ENCODE data around the gene KRTAP10-6. TPM values are rescaled to one million over a fixed set of nuclear protein-coding genes. Genes with fewer than 3 reads are reported as not detected.

KRTAP10-6 gene
- total and polyA plus RNA-seq, 2 of the 8 experiments (the other 6 are each of a cell fraction or from before 2014, with no cell fraction given) = 0.12 TPM; not detected in 1

DNA sequence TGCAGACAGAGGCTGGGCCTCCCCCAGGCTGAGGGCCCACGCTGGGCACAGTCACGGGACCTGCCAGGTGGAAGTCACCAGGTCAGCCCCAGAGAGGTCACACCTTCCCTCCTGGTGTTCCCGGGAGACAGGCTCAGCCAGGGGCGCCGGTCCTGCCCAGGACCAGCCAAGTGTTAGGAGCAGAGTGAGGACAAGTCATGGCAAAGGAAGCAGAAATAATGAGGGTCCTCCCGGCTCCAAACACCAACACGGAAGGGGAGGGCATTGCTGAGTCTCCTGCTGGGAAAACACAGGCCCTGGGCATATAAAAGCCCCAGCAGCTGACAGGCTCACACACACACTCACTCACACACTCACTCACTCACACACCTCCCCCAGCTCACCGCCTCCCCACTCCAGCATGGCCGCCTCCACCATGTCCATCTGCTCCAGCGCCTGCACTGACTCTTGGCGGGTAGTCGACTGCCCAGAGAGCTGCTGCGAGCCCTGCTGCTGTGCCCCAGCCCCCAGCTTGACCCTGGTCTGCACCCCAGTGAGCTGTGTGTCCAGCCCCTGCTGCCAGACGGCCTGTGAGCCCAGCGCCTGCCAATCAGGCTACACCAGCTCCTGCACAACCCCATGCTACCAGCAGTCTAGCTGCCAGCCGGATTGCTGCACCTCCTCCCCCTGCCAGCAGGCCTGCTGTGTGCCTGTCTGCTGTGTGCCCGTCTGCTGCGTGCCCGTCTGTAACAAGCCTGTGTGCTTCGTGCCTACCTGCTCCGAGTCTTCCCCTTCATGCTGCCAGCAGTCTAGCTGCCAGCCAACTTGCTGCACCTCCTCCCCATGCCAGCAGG is 44.9 kb upstream of the KRTAP10-6 start, which contains the start of gene KRTAP10-10 (continued):
- TF ChIP-seq HDAC6 (IDR thresholded peaks at IDR 0.05; ENCODE audit: low read depth, low read length) (no peak), TCF12 (IDR thresholded peaks at IDR 0.05; ENCODE audit: low read depth, low read length) (no peak), SIRT6 (IDR thresholded peaks at IDR 0.05; ENCODE audit: low read length) (no peak), CHD1 (IDR thresholded peaks at IDR 0.05; ENCODE audit: low read depth, low read length) (no peak), SIN3A (conservative IDR thresholded peaks at IDR 0.05 in 1 of 2, IDR thresholded peaks at IDR 0.05 in 1 of 2; ENCODE audit: low read depth in 1 of 2, low read length in 2 of 2) (no peak), ASH2L (IDR thresholded peaks at IDR 0.05; ENCODE audit: low read length) (no peak), JUN (IDR thresholded peaks at IDR 0.05; ENCODE audit: low read depth, low read length) (no peak), POLR2A (IDR thresholded peaks at IDR 0.05; ENCODE audit: control extremely low read depth in 1 of 2, low read depth in 2 of 2, low read length in 2 of 2) (no peak), ZNF274 (IDR thresholded peaks at IDR 0.05; ENCODE audit: borderline replicate concordance, extremely low read depth, low read length) (no peak), SIX5 (IDR thresholded peaks at IDR 0.05; ENCODE audit: low read depth, low read length) (no peak), RBBP5 (IDR thresholded peaks at IDR 0.05; ENCODE audit: borderline replicate concordance, low read depth, low read length) (no peak)
- TF ChIP-seq, protein P1, sequence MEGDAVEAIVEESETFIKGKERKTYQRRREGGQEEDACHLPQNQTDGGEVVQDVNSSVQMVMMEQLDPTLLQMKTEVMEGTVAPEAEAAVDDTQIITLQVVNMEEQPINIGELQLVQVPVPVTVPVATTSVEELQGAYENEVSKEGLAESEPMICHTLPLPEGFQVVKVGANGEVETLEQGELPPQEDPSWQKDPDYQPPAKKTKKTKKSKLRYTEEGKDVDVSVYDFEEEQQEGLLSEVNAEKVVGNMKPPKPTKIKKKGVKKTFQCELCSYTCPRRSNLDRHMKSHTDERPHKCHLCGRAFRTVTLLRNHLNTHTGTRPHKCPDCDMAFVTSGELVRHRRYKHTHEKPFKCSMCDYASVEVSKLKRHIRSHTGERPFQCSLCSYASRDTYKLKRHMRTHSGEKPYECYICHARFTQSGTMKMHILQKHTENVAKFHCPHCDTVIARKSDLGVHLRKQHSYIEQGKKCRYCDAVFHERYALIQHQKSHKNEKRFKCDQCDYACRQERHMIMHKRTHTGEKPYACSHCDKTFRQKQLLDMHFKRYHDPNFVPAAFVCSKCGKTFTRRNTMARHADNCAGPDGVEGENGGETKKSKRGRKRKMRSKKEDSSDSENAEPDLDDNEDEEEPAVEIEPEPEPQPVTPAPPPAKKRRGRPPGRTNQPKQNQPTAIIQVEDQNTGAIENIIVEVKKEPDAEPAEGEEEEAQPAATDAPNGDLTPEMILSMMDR (IDR thresholded peaks at IDR 0.05; ENCODE audit: control extremely low read depth in 1 of 3, insufficient read depth in 1 of 3, low read depth in 1 of 3, low read length in 3 of 3) = no peak
